ENCODE data around the gene NOB1.

- TF ChIP-seq CTCF (conservative IDR thresholded peaks at IDR 0.05; ENCODE audit: low read depth in 2 of 2), result no peak
- no peak for TF ChIP-seq JUNB (IDR thresholded peaks at IDR 0.05; ENCODE audit: unreplicated experiment)
- no peak for TF ChIP-seq EZH2 (IDR thresholded peaks at IDR 0.05; ENCODE audit: low read depth, unreplicated experiment)
- TF ChIP-seq ETS1 (IDR thresholded peaks at IDR 0.05), result no peak
- TF ChIP-seq EZH2phosphoT487 (IDR thresholded peaks at IDR 0.05; ENCODE audit: unreplicated experiment), result no peak
Observed at GRCh38 chr16:69756705-69757104, 2.0 kb upstream of the NOB1 start.
